HG03565 (cell line): ENCODE data around the gene DDR1.
"Not testable (repeated sequence)": the region's sequence is repeated elsewhere in the genome, so short reads cannot be mapped to it uniquely, and the experiment has no call there.

Experiments
- ATAC-seq: cut with Tn5 transposase; IDR thresholded peaks from one replicate; pipeline ENCODE4 v1.9.1; 2021; ENCODE audit warnings: mild to moderate bottlenecking, moderate library complexity; ENCODE audit not compliant: unreplicated experiment

The DDR1 gene

DNA sequence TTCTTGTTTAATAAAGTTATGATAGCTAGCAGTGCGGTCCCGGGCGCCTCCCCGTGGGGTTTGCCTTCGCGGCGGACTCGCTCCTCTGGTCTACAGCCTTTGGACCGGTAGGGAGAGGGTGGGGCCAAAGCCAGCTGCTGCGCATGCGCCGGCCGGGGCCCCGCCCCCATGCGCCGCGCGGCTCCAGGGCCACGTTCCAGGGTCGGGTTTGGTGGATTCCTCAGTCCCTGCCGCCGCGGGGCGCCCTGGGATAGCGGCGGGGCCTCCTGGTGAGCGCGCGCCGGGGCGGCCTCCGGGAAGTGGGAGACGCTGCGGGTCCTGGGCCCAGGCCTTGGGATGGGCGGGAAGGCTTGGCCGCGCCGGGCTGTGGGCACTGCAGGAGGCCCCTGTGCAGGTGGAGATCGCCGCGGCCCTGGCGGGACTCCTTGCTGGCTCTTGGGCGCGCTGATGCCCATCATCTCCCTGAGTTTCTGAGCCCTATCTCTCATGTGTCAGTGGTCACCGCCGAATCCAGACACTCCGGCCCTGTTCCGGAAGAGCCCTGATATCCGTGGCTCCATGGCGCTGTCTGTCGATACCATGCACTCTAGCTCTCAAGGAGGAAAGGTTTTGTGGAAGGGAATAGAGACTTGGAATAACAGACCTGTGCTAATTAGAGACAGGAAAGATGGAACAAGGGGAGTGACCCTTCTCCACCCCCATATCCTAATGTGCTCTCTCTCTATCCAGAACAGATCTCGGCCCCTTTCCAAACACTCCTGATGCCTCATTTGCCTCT is 29.9 kb downstream of the DDR1 start, which contains the start of gene VARS2:
VARS2 (plus strand) TSS at position 163 of the 778 bp plus-strand sequence; CDS start at position 762, 599 bp downstream.
- ATAC-seq: peak; percentile 85

GRCh38 chr6:30914854-30915590 is 30.7 kb downstream of the DDR1 start:
- ATAC-seq: no peak

- no peak for ATAC-seq
These were observed 31.2 kb downstream of the DDR1 start for GRCh38 chr6:30915591-30915946.

- ATAC-seq: no peak
These were observed 32.7 kb downstream of the DDR1 start for GRCh38 chr6:30917041-30917440.

DNA sequence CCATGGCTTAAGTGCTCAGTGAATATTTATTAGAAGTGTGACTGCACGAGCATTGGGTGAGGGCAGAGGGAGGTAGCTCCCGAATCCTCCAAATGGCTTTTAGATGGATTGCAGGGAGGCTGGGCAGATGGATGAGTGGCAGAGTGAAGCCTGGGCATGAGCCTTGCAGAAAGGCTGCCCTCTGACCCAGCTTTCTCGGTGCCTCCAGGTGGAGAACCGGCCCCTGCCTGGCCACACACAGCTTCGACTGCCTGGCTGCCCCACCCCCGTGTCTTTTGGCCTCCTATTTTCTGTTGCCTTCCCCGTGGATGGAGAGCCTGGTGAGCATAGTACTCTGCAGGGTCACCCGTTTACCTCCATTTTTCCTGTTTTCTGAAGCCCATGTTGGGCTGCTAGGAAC is 33.2 kb downstream of the DDR1 start:
- no peak for ATAC-seq

- ATAC-seq: no peak
These were observed 34.4 kb downstream of the DDR1 start for GRCh38 chr6:30918670-30919069.

DNA sequence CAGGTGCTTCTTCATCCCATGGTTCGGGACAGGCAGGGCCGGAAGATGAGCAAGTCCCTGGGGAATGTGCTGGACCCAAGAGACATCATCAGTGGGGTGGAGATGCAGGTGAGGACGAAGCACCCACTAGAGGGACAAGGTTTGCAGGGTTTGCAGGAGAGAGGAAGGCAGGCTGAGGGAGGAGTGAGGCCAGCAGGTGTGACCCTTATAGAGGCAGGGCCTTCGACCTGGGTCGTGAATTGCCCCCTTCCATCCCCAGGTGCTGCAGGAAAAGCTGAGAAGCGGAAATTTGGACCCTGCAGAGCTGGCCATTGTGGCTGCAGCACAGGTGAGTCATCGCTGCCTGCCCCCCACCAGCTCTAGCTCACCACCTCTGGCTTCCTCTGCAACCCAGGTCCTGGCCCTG is 38.1 kb downstream of the DDR1 start:
- ATAC-seq: no peak

- ATAC-seq: not testable (repeated sequence)
These were observed 39.8 kb downstream of the DDR1 start for GRCh38 chr6:30924040-30924627.

- no peak for ATAC-seq
These were observed 42.3 kb downstream of the DDR1 start for GRCh38 chr6:30926644-30927043.

GRCh38 chr6:30927080-30927479 is 42.8 kb downstream of the DDR1 start:
- ATAC-seq: not testable (repeated sequence)

GRCh38 chr6:30928677-30929076 is 44.4 kb downstream of the DDR1 start:
- no peak for ATAC-seq

DNA sequence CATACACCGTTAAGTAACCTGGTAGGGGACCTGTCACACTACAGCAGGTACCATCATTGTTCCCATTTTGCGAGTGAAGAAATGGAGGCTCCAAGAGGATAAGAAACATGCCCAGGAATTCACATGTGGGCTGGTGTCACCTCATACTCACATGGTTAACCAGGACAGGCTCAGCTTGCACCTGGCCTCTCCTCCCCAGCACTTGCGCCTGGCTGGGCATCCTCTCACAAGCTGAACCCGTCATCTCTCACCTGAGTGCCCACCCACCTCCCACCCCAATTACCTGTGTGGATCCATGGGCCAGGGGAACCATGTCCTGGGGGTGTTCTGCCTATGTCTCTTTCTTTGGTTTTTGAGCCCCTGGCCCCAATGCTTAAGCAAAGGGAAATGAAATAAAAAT is 46.2 kb downstream of the DDR1 start:
- no peak for ATAC-seq

DNA sequence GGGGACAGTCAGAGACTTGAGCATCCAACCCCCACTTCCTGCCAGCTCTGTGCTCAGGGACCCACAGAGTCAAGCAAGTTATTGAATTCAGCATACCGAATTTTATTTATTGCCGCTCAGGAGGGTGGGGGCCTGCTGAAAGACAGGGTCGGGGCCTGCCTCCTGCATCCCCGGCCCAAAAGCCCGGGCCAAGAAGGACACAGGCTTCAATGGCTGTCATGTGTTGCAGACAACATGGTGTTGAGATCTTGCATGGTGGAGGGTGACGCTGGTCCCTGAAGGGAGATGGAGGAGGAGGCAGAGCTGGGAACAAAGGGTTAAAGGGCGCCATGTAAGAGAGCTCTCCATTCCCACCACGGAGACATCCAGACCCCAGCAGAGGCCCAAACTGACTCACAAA is 47.0 kb downstream of the DDR1 start:
- no peak for ATAC-seq

DNA sequence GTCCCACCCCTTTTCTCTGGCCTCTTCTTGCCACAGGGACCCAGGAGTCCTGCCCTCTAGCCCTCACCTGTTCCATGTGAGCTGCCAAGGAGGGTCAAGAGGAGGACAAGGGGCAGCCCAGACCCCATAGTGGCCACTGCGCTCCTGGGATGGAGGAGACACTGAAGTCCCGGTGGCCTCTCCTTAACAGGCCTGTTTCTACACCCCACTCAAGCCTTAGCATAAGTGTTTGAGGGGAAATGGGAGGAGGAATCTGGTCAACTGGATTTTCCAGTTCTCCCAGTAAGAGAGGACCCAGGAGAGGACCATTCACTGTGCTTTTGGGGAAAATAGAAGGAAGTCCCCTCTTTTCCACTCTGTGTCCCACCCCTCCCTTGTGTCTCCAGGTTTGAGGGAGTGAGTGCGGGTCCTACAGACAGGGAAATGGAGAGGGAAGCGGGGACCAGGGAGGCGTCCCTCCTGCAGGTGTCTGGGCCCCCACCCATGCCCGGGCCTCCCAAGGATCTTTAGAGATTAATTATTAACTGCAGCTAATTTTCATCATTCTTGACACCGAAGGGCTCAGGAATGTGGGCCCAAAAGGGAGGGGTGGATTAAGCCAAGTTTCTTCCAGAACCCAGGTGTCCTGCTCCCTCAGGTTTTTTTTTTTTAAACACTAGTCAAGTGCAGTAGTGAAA is 47.8 kb downstream of the DDR1 start, which contains the start of gene SFTA2:
SFTA2 (minus strand) TSS at position 202 of the 677 bp plus-strand sequence; CDS start at position 128, 74 bp downstream.
- ATAC-seq: no peak

DNA sequence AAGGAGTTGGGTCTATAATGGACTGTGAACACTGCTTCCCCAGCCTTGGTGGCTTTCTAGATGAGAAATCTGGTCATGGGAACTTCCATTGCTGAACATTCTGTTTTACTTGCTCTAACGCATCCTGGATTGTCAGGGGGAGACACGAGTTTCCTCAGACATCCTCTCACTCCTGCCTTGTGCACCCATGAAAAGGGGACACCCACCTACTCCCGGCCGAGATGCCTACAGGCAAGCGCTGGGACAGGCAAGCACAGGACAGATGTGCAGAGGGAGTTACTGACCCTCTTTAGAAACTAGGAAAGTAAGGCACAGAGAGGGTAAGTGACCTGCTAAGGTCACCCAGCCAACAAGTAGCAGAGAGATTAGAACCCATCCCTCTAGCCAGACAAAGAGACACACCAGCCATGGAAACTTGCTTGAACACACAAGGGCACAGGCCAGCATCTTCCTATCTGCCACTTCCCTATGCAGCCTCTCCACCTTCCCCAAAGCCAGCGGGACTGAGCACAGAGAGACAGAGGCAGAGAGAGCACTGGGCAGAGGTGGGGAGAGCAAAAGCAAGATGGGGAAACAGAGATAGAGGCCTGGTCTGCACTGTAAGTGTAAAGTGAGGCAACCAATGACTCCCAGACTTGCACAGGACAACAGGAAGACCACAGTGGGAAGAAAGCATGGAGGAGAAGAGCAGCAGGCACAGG is 48.5 kb downstream of the DDR1 start:
- no peak for ATAC-seq

DNA sequence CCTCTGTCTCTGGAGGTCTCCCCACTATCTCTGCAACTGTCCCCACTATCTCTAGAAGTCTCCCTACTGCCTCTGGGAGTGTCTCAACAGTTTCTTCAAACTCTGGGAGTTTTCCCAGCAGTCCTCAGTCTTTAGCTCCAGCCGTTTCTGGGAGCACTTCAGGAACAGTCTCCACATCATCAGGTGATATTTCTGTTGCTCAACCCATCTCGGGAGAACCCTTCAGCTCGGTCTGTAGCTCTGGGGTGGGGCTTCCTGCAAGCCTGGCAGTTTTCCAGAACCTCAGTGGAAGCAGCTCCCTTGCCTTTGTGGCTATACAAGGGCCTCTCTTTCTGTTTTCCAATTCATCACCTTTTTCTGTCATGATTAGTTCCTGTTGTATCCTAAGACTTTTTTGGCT is 50.7 kb downstream of the DDR1 start:
- no peak for ATAC-seq

GRCh38 chr6:30937265-30937664 is 52.9 kb downstream of the DDR1 start:
- ATAC-seq: no peak

DNA sequence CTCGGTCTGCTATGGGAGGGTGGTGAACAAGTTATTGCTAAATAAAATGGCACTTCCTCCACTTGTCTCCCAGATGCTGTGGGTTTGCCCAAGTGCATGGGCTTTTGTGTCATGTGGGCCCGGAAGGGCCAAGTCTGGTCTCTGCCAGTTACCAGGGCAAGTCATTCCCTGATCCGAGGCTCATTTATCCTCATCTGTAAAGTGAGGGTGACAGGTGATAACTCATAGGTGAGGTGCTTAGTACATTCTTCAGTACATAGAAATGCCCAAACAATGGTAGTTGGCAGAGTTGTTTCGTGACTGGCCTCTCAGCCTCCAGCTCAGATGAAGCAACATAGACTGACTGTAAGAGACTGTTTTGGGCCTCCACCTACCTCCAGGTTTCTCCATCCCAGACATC is 54.4 kb downstream of the DDR1 start:
- ATAC-seq: no peak

GRCh38 chr6:30939473-30939872 is 55.2 kb downstream of the DDR1 start:
- no peak for ATAC-seq

- no peak for ATAC-seq
These were observed 56.2 kb downstream of the DDR1 start, which contains the start of gene MUCL3 for GRCh38 chr6:30940361-30940986. Gene MUCL3, plus strand, starts transcription at chr6:30940973. Its CDS starts 27 bp downstream, at chr6:30941000.
